Activated CD4-positive, alpha-beta T cell treated with anti-CD3 and anti-CD28 coated beads, Interleukin-10, Interleukin-2, amounts not matched to agents 100 ng/mL and 50 ng/mL, durations not matched to agents 16 hours and 8 hours (primary cell): ENCODE measurements around the gene TBC1D16.
"Not testable (repeated sequence)": the region's sequence is repeated elsewhere in the genome, so short reads cannot be mapped to it uniquely, and the experiment has no call there.

ENCODE experiments used
- DNase-seq: peaks from one replicate; pipeline ENCODE4 v3.0.0-alpha.2; 2020

TBC1D16 gene

DNA sequence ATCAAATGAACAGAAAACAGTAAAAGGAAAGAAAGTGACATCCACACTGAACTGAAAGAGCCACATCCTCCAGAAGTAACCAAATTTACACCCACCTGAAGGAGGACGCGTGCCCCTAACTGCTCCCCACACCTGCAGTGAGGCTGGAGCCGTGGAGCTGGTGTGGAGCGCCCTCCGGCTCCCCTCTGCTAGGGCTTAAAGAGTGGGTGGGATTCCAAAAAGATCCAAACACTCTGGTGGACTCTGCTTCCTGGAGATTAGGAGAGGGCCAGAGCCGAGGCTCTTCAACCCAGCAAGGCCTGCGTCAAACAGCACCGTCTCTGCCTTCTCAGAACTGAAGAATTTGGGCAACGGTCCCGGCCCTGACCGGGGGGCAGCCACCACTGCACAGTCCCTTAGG is 16.0 kb upstream of the TBC1D16 start:
- DNase-seq: no peak

- DNase-seq: no peak
Observed at GRCh38 chr17:80050706-80051105, 15.0 kb upstream of the TBC1D16 start.

DNA sequence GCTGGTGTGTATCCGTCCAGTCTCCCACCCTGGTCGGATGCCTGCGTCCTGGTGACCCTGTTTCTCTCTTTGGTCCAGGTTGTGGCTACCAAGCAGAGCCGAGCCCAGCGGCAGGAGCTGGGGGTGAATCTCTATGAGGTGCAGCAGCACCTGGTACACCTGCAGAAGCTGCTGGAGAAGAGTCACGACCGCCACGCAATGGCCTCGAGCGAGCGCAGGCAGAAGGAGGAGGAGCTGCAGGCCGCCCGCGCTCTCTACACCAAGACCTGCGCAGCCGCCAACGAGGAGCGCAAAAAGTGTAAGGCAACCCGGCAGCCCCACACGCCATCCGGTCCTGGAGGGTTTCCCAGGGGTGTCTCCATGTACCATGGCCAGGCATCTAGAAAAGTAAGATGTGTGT is 14.3 kb upstream of the TBC1D16 start:
- DNase-seq: no peak

DNA sequence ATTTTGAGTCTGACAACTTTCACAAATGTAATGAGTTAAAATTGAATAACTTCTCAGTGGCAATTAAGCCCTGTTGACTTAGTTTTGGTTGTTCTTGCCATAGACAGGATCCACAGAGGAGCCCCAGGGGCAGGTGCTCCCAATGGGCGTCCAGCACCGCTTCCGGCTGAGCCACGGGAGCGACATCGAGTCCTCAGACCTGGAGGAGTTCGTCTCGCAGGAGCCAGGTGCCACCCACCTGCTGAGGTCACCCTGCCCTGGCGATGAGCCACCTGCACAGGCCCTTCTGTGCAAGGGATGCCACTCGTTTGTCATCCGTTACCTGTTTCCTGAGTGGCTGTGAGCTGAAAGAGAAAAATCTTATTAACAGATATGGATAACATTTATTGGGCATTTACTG is 11.5 kb upstream of the TBC1D16 start:
- no peak for DNase-seq

- DNase-seq: not testable (repeated sequence)
Observed at GRCh38 chr17:80046709-80047108, 11.0 kb upstream of the TBC1D16 start.

DNA sequence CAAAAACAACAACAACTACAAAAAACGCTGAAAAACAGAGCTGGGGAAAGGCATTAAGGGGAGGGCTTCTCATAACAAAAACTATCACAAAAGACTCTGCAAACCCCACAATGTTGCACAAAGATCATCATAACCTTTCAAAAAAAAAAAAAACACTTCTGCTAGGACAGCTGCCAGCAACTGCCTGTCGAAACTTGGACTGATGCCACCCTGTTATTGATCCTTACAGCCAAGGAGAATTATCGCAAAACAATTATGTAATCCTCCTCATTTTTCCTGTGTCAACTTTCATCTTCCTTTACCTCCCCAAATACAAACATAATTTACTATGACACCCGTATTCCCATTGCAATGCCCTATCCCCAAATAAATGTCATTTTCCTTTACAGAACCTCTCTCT is 10.0 kb upstream of the TBC1D16 start:
- no peak for DNase-seq

DNA sequence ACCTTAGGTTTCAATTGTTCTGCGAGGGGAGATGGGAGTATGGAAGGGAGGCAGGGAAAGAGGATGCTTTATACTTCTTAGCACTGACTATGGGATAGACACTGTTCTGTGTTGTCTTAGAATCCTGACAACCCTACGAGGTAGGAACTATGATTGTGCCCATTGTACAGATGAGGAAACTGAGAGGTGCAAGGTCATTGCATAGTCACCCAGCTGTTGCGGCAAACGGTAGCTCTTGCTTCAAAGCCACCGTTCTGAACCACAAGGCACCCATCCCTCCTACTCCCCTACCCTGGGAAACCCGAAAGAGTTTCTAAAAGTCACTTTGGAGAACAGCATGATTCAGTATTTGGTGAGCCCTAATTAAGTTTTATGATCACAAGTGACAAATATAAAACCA is 8.3 kb upstream of the TBC1D16 start:
- no peak for DNase-seq

GRCh38 chr17:80036715-80037477 is 1.2 kb upstream of the TBC1D16 start:
- DNase-seq: peak; percentile 12

- DNase-seq: peak; percentile 76
Observed at GRCh38 chr17:80035937-80036714, 454 bp upstream of the TBC1D16 start, which contains the start of gene CCDC40. Gene CCDC40, plus strand, starts transcription at chr17:80036642. Its CDS starts 21 bp downstream, at chr17:80036663.

GRCh38 chr17:80034791-80035686 is 633 bp downstream of the TBC1D16 start:
- peak; percentile 44 for DNase-seq

DNA sequence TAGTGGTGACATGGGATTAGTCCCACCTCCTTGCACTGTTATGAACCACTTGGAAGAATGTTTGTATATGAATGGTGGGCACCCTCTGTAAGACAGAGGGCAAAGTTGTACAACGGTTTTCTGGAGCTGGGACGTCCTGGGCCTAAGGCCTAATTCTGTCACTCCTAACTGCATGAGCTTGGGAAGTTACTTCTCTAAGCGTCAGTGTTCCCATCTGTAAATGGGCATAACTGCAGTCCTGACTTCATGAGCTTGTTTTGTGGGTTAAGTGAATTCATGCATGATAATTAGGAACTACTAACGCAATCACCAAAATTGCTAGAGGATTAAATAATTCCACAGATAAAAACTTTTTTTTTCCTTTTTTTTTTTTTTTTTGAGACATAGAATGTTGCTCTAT is 1.8 kb downstream of the TBC1D16 start:
- DNase-seq: no peak

GRCh38 chr17:80032614-80033171 is 3.0 kb downstream of the TBC1D16 start:
- no peak for DNase-seq

GRCh38 chr17:80031691-80032430 is 3.8 kb downstream of the TBC1D16 start:
- no peak for DNase-seq

- no peak for DNase-seq
Observed at GRCh38 chr17:80030730-80031410, 4.8 kb downstream of the TBC1D16 start.

DNA sequence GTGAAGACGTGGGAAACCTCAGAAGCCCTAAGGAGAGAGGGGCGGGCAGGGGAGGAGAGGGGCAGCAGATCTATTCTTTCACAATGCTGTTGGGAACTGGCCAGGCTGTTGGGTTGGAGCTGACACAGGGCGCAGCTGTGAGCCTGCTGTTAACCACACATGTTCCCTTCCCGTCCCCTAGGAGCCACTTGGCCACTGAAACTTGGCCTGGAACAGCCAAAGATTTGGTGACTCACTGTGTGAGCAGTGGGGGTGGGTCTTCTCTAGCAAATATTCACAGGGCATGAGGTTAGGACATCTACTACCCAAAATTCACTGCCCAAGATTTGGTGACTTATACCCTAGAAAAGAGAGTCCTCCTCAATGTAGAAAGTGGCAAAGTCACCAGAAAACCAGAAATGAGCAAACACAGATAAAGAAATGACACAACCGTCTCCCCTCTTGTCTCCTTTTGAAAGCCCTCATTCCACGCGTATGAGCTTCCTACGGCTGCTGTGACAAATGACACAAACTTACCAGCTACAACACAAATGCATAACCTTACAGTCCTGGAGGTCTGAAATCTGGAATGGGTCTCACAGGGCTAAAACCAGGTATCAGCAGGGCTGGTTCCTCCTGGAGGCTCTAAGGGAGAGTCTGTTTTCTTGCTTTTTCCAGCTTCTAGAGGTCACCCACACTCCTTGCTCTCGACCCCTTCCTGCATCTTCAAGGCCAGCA is 6.3 kb downstream of the TBC1D16 start:
- DNase-seq: peak; percentile 7

GRCh38 chr17:80028030-80028429 is 7.6 kb downstream of the TBC1D16 start:
- no peak for DNase-seq

DNA sequence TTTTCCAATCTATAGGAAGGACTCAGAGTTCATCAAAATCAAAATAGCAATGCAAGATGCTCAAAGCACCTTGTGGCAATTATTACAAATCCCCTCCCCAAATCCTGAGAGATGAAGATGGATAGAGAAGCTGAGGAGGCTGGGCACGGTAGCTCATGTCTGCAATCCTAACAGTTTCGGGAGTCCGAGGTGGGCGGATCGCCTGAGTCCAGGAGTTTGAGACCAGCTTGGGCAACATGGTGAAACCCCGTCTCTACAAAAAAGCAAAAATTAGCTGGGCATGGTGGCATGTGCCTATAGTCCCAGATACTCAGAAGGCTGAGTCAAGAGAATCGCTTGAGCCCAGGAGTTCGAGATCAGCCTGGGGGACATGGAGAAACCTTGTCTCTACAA is 8.6 kb downstream of the TBC1D16 start:
- no peak for DNase-seq

DNA sequence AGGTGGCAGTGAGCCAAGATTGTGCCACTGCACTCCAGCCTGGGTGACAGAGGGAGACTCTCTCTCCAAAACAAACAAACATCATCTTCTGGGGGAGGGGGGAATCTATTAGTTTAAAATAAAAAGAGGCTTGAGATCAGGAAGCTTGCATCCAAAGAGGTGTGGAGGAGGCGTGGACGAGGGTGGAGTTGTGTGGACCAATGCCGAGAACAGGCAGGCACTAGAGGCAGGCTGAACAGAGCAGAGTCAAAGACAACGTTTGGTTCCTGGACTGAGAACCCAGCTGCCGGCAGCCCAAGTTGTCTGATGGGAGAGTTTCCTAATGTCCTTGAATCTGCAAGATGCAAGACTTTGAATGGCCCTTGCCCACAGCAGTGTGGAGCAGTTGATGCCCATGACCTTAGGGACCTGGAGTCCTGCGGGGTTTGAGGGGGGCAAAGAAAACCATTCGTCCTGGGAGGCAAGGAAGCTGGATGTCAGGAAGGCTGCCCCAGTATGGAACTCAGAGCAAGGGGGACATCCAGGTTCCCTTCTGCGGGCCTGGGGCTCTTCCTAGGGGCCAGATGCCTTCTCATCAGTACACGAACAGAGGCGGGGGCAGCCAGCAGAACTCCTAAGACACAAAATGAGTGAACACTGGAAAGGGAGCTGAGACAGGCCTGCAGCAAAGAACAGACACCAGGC is 9.2 kb downstream of the TBC1D16 start:
- no peak for DNase-seq

- DNase-seq: no peak
Observed at GRCh38 chr17:80025796-80026195, 9.9 kb downstream of the TBC1D16 start.

DNA sequence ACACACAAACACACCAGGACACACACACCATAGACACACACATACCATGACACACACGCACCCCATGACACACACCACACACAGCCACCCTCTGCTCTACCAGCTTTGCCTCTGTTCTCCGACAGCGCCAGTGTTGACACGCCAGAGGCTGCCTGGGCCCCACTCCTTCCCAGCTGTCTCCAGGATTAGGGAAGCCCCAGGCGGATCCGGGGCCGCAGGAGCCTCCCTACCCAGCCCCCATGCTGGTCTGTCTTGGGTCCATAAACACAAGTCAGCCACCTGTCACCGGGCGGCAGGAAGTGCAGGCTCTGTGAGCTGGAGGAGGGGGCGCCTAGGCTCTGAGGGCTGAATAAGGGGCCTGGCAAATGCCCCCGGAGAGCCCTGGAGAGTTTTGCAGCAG is 10.5 kb downstream of the TBC1D16 start:
- DNase-seq: no peak
